Ammon's horn (tissue), 1 donor: ENCODE measurements around the gene KRTAP29-1.
A peak's percentile ranks its signal among the peaks of the same experiment; 100 is the strongest.
"Not testable (repeated sequence)": the region's sequence is repeated elsewhere in the genome, so short reads cannot be mapped to it uniquely, and the experiment has no call there.

Experiments
- DNase-seq: peaks from one replicate; pipeline ENCODE4 v3.0.0-alpha.2; 2016; ENCODE audit warnings: low spot score

KRTAP29-1 gene

DNA sequence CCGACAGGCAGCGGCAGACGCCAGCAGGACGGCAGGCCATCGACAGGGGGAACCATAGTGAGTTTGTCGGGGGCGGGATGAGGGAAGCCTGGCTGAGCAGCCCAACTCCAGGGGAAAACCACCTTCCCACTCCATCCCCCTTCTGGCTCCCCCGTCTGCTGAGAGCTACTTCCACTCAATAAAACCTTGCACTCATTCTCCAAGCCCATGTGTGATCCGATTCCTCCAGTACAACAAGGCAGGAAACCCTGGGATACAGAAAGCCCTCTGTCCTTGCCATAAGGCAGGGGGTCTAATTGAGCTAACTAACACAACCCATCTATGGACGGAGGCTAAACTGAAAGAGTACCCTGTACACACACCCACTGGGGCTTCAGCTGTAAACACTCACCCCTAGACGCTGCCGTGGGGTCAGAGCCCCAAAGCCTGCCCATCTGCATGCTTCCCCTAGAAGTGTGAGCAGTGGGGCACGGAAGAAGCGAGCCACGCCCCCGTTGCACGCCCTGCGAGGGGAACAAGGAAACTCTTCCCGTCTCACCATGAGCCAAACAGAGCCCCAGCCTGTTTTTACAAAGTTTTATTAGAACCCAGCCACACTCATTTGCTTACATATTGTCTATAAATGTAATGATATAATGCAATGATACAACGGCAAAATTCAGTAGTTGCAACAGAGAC lies 4.1 kb downstream of the KRTAP29-1 start:
- no peak for DNase-seq

DNA sequence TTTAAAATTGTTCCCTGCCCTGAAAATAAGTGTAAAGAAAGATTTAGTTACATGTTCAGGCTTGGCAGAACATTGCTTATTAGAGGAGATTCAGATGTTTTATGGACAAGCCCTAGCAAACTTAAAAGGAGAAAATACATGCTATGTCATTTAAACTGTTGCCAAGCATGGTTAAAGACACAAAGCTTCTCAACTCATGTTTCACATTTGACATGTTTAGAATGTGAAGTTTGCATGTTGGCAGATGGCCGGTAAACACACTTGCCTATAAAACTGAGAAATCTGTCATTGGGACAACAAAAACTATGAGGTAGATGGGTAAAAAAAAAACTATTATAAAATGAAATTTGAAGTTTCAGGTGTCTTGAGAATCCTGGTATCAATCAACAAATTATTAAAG lies 5.8 kb downstream of the KRTAP29-1 start:
- DNase-seq: no peak

DNA sequence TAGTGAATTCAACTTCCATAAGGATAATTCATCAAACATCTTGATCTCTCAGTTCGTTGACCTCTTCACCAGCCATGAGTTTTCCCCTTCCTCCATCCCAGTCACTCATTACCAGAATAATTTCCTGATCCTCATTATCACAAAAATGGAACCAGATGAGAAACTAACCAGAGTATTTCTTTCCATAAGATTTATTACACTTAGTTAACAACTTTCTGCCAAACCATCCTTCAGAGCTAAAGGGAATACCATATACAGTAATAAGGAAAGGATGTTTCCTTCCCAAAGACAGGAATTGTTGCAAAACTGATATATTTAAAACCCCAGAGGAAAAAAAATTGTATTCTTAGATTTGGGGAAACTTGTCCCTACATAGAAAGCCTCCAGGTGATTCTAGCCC lies 8.6 kb downstream of the KRTAP29-1 start:
- no peak for DNase-seq

DNA sequence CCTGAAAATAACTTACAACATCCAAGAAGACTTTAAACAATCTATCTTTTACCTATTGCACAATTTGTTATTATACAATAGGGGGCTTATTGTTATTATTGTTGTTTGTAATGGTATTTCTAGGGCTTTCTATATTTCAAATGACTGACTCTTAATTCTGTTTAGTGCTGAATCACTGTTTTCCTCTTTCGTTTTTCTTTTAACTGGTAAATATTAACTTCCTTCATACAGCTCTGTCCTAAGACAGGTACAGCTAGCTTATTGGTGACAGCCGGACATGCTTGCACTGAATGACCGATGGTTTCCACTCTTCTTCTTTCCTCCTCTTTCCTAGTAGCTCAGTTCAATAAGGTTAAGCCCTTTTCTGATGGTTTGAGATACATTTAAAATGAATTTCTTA lies 15.6 kb downstream of the KRTAP29-1 start:
- DNase-seq: no peak

DNA sequence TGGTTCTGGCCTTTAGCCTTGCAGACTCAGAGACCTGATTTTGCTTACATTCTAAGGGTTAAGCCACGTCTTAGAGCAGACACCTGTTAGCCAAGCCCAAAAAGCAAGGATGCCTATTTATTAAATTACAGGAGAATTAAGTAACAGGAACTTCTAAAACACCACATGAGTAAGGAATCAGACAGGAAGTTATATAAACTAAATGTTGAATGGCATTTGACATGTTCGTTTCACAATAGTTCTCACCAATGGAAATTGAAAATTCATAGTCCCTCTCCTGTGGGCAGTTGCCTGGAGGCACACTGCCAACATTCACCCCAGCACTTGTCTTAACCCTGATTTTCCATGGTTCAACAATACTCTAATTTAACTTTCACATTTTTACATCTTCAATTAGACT lies 18.1 kb downstream of the KRTAP29-1 start:
- peak; percentile 0 for DNase-seq

DNA sequence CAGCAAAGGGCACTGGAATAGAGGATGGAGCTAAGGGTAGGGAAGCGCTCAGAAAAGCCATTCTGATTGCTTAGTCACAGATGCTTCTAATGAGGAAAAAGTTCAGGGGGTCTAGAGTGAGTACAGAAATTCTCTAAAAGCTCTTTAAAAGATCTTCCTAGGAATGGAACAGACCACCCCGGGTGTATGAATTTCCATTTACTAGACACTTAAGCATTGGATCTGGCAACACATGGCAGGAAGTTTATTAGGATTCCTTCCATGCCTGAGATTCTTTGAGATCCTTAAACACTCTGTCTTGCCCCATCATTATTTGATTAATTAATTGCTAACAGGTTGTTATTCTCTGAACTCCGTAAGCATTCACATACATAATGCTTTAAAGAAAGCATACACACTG lies 18.6 kb downstream of the KRTAP29-1 start:
- no peak for DNase-seq

DNA sequence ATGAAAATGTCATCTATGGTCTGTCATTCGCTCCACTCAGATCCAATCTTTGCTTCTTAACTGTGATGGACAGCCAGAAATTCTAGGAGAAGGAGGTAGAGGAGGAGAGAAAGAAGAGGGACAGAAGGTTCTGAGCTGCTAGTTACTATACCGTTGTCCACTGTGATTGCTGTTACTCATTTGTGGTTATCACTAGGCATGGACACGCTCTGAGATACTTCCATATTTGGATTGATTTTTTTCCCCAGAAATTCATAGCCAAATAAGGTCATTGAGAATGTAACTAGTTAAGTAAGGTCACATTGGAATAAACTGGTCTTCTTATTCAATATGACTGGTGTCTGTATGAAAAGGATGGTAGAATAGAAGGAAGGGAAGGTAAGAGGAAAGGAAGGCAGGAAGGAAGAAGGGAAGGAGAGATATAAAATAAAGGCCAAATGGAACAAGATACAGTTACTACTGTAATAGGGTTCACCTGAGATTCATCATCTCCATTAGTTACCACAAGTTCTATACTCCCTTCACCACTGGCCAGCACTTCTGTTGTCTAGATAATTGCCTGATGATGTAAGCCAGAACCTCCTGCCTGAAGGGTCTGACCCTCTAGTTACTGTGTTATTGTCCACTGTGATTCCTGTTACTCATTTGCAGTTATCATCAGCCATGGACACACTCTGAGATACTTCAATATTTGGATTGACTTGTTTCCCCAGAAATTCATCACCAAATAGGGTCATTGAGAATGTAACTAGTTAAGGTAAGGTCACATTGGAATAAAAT lies 24.3 kb downstream of the KRTAP29-1 start:
- DNase-seq: peak; percentile 0

DNA sequence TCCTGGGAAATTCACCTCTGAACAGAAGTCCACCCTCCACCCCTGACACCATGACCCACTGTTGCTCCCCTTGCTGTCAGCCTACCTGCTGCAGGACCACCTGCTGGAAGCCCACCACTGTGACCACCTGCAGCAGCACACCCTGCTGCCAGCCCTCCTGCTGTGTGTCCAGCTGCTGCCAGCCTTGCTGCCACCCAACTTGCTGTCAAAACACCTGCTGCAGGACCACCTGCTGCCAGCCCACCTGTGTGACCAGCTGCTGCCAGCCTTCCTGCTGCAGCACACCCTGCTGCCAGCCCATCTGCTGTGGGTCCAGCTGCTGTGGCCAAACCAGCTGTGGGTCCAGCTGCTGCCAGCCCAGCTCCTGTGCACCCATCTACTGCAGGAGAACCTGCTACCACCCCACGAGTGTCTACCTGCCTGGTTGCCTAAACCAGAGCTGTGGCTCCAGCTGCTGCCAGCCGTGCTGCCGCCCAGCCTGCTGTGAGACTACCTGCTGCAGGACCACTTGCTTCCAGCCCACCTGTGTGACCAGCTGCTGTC lies 26.9 kb downstream of the KRTAP29-1 start, which contains the start of gene KRTAP9-7:
KRTAP9-7 (plus strand) TSS at position 51 of the 543 bp plus-strand sequence; CDS start at position 51, 0 bp downstream.
- DNase-seq: peak; percentile 0

DNA sequence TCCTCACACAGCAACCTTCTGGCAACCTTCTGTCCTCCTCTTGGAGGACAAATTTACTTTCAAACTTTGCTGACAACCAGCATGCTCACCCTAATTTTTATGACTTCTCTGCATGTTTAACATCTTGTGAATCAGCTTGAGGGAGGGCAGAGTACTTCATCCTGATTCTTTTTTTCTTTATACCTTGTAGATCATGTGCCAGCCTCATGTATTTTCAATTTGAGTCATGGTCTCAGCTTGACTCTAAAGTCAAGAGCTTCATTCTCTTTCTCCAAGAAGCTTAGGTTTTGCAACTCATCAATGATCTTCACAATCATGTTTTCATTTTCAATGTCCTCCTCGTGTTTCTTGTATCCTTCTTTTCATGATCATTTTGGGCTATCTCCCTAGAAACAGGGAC lies 30.8 kb downstream of the KRTAP29-1 start:
- no peak for DNase-seq

DNA sequence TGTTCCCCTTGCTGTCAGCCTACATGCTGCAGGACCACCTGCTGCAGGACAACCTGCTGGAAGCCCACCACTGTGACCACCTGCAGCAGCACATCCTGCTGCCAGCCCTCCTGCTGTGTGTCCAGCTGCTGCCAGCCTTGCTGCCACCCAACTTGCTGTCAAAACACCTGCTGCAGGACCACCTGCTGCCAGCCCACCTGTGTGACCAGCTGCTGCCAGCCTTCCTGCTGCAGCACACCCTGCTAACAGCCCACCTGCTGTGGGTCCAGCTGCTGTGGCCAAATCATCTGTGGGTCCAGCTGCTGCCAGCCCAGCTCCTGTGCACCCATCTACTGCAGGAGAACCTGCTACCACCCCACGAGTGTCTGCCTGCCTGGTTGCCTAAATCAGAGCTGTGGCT lies 31.3 kb downstream of the KRTAP29-1 start:
- not testable (repeated sequence) for DNase-seq

DNA sequence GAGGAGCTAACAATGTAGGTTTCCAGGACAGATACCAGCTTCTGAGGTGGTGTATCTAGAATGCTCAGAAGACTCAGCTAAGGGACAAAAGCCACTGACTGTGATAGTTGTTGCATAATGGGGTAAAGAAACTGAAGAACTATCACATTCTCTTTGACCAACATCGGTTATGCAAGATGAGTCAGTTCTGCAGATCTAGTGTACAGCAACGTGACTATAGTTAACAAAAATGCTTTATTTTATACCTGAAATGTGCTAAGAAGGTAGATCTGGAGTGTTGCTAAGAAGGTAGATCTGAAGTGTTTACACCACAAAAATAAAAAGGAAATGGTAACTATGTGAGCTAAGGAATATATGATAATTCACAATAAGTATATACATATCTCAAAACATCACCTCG lies 34.9 kb downstream of the KRTAP29-1 start:
- no peak for DNase-seq

DNA sequence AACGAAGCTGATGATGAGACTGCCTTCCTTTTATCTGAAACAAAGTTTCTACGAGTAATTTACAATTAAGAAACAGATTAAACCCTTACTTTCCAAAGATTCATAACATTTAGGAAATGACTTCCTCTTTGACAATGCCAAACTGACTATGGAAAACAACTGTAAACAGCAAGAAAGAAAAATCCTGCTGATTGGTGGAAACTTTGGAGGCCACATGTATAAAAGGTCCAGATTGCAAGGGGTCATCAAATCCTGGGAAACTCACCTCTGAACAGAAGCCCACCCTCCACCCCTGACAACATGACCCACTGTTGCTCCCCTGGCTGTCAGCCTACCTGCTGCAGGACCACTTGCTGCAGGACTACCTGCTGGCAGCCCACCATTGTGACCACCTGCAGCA lies 37.6 kb downstream of the KRTAP29-1 start, which contains the start of gene KRTAP9-6:
KRTAP9-6 (plus strand) TSS at position 301 of the 400 bp plus-strand sequence; CDS start at position 301, 0 bp downstream.
- DNase-seq: no peak

DNA sequence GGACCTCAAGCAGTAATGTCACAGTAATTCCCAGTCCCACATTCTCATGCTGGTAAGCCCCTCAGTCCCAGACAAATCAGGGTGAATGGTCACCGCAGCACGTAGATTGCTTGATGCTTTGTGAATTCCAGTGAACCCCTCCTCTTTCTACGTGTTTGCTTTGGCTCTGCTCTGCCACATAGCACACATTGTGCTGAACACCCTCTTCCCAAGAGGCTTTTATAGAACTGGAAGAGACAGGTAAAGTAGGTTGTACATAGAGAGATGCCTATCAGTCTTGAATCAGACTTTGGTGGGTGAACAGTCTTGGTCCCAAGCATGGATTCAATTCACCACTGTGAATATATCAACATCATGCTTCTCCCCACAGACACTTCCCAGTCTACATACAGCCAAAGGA lies 38.1 kb downstream of the KRTAP29-1 start:
- DNase-seq: no peak

DNA sequence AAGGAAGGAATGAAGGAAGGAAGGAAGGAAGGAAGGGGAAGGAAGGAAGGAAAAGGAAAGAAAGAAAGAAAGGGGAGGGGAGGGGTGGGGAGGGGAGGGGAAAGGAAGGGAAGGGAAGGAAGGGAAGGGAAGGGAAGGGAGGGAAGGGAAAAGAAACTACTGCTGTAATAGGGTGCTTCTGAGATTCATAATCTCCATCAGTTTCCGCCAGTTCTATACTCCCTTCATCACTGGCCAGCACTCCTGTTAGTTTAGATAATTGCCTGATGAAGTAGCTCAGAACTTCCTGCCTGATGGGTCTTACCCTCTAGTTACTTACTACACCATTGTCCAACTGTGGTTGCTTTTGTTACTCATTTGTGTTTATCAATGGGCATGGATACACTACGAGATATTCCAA lies 39.4 kb downstream of the KRTAP29-1 start:
- no peak for DNase-seq

DNA sequence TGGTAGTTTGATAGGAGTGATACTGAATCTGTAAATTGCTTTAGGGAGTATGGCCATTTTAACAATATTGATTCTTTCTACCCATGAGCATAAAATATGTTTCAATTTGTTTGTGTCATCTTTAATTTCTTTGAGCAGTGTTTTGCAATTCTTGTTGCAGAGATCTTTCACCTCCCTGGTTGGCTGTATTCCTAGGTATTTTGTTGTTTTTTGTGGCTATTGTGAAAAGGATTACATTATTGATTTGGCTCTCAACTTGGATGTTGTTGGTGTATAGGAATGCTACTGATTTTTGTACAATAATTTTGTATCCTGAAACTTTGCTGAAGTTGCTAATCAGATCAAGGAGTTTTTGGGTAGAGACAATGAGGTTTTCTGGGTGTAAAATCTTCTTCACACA lies 44.2 kb downstream of the KRTAP29-1 start:
- no peak for DNase-seq

DNA sequence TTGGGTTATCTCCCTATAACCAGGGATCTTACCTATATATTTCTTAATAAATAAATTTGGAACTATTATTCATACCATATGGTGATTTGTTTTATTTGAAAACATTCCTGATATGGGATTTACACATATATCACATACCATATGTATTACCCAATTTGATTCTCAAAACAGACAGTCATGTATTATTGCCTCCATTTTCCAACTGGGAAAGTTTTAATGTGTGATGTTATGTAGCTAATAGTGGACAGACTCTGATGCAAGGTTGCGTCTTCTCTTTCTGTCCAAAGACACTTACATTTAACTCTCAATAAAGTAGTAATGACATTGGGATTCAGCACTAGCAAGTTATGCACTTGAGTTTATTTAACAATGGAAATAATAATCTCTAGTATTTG lies 46.4 kb downstream of the KRTAP29-1 start:
- no peak for DNase-seq

DNA sequence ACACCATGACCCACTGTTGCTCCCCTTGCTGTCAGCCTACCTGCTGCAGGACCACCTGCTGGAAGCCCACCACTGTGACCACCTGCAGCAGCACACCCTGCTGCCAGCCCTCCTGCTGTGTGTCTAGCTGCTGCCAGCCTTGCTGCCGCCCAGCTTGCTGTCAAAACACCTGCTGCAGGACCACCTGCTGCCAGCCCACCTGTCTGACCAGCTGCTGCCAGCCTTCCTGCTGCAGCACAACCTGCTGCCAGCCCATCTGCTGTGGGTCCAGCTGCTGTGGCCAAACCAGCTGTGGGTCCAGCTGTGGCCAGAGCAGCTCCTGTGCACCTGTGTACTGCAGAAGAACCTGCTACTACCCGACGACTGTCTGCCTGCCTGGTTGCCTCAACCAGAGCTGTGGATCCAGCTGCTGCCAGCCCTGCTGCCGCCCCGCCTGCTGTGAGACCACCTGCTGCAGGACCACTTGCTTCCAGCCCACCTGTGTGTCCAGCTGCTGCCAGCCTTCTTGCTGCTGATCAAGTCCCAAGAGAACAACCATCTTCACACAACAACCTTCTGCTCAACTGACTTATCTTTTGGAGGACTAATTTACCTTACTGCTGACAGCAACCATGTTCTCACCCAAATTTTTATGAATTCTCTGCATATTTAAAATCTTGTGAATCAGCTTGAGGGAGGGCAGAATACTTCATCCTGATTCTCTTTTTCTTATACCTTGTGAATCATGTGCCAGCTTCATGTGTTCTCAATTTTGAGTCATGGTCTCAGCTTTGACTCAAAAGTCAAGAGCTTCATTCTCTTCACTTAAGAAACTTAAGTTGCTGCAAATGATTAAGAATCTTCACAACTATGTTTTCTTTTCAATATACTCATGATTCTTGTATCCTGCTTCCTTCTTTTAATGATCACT lies 47.0 kb downstream of the KRTAP29-1 start, which contains the start of gene KRTAP9-9:
KRTAP9-9 (plus strand) TSS at position 4 of the 910 bp plus-strand sequence.
- DNase-seq: not testable (repeated sequence)

DNA sequence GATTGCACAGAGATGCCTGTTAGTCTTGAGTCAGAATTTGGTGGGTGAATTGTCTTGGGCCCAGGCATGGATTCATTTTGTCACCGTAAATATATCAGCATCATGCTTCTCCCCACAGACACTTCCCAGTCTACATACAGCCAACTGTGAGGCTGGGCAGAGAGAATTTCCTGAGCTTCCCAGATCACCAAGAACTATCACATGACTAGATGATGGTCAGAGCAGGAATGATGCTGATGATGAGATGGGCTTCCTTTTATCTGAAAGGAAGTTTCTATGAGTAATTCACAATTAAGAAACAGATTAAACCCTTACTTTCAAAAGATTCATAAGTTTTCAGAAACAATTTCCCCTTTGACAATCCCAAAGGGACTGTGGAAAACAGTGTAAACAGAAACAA lies 47.8 kb downstream of the KRTAP29-1 start:
- DNase-seq: no peak
